HG02610 (cell line): ENCODE results near the gene LINGO4.
"Not testable (repeated sequence)": the region's sequence is repeated elsewhere in the genome, so short reads cannot be mapped to it uniquely, and the experiment has no call there.

ENCODE experiments used
- ATAC-seq: cut with Tn5 transposase; IDR thresholded peaks from one replicate; pipeline ENCODE4 v1.9.1; 2021; ENCODE audit warnings: mild to moderate bottlenecking, moderate library complexity; ENCODE audit not compliant: unreplicated experiment

LINGO4 gene

DNA sequence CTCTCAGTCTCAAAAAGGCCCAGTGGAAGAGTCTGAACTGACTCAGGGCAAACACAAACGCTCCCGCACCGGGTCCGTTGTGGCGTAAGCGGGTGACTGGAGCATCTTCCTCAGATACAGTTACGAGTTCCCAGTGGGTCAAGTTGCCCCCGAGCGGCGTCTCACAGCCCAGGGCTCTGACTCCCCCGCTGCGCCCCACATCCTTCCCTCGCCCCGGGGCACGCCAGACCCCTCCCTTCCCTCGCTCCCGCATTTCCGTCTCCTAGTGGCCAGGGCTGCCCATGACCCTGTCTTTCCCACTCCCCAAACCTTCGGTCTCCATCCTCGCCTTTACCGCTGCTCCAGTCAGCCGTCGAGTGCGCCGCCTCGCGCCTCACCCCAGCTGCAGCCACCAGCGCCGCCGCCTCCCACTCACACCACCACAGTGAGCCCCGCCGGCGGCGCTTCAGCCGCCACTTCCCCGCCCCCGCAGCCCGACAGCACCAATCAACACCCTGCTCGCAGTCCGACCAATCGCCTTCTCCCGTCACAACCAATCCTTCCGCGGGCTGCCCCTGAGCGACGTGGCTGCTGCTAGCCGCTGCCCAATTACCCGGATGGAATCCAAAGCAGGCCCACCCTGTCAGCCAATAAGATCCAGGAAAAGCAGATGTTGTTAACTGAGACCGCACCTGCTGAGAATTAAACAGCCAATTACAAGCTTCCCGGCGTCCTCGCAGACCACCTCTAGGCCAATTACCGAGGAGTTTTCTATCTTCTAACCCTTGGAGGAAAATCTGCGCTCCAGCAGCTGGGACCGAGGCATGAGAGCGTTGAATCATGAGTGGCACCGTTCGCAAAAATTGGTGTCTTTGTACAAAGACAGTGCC is 14.9 kb downstream of the LINGO4 start, which contains the start of gene TDRKH:
Gene TDRKH, minus strand, starts transcription at position 430 of the 869 bp plus-strand sequence. CDS start 7,478 bp downstream, outside the sequence.
- peak; percentile 93 for ATAC-seq

DNA sequence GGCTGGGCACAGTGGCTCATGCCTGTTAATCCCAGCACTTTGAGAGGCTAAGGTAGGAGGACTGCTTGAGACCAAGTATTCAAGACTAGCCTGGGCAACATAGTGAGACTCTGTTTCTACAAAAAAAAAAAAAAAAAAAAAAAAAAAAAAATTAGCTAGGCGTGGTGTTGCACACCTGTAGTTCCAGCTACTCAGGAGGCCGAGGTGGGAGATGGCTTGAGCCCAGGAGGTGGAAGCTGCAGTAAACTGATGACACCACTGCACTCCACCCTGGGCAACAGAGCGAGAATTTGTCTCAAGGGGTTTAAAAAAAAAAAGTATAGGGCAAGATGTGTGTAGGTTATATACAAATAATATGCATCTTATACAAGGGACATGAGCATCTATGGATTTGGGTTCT is 17.5 kb downstream of the LINGO4 start:
- ATAC-seq, result no peak

DNA sequence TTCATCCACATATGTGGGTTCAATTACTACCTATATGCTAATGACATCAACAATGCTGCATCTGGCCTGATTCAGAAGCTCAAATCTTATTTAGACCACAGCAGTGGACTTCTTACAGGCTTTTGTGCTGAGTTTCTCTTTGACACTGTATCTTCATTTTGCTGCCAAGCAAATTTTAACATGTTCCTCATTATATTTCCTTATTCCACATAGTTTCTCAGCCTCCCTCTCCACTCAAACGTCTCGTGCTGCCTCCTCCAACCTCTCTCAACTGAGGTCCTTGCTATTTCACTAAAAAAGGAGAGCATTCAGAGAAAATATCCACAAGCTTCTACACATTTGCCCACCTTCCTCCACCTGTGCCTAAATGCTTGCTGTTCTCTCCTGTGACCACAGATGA is 21.4 kb downstream of the LINGO4 start:
- ATAC-seq, result no peak

DNA sequence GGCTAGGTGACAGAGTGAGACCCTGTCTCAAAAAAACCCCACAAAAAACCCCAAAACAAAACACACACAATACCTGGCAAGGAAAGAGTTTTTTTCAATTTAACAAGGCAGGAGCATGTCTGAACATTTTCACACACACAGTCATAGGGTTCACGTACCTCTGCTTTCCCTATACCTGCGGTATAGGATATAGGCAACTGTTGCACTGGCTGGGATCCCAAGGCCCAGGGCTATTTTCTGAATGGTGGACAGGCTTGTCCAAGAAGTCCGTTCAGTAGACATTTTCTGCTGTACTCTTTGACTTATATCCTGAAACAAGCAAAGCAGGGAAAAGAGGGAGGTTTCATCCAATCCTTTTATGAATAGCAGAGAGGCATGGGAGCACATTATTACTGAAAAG is 22.5 kb downstream of the LINGO4 start:
- no peak for ATAC-seq

DNA sequence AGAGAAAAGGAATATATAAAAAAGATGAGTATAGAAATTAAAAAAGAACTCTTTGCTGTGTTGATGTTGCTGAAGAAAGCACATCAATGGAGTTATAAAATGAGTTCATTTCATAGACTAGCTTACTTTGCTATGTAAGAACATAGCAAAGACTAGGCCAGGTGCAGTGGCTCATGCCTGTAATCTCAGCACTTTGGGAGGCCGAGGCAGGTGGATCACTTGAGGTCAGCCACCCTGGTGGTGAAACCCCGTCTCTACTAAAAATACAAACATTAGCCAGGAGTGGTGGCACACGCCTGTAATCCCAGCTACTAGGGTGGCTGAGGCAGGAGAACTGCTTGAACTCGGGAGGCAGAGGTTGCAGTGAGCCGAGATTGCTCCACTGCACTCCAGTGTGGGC is 23.2 kb downstream of the LINGO4 start:
- ATAC-seq, result not testable (repeated sequence)

DNA sequence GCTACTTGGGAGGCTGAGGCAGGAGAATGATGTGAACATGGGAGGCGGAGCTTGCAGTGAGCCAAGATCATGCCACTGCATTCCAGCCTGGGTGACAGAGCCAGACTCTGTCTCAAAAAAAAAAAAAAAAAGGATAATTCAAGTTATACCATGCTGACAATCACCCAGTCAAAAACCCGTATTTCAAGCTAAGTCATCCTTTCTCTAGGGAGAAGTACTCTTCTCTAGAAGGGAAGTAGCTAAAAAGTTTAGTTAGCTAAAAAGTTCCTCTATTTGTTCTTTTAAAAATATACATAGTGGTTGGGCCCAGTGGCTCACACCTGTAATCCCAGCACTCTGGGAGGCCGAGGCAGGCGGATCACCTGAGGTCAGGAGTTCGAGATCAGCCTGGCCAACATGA is 24.5 kb downstream of the LINGO4 start:
- ATAC-seq, result not testable (repeated sequence)

DNA sequence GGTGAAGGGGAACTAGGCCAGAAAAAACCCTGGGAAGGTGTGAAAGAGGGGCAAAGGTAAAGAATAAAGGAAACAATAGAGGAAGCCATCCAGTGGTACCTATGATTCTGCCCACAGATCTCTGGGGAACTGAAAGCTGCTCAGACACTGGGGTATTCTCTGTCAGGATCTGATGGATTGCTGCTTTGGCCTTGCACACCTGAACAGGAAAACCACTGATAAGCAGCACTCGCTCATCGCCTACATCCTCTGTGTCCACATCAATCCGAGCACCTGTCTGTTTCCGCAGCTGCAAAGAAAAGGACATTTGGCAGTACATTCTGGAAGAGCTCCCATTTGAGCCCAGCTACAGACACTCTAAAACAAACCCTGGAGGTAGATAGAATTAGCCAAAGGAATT is 25.4 kb downstream of the LINGO4 start:
- ATAC-seq, result no peak

DNA sequence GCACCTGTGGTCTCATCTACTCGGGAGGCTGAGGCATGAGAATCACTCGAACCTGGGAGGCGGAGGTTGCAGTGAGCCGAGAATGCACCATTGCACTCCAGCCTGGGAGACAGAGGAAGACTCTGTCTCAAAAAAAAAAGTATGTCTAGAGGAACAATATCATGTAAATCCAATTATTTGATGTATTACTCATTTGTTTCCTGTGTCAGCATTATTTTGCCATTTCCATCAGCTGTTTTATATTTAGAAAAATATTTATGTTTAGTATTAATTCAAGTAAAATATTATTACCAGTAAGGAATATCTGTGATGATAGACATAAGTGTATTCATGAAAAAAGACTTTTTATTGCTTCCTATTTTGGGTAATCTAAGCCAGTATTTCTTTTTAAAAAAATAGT is 27.9 kb downstream of the LINGO4 start:
- no peak for ATAC-seq

DNA sequence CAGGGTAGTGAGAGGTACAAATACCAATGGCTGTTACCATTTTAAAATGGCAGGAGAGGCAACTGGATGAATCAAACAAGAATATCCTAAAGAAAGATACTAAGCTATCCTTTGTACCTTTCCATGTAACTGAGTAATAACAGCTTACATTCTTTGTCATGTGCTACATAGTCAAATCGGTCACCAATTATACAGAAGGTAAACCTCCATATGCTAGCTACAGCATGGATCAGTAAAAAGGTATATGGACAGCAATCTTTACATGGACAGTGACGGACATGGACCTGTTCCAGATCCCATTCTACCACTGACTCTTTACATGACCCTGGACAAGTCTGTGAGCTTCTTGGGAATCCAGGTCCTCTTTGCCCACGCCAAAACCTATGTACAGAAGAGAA is 28.6 kb downstream of the LINGO4 start:
- ATAC-seq, result no peak

DNA sequence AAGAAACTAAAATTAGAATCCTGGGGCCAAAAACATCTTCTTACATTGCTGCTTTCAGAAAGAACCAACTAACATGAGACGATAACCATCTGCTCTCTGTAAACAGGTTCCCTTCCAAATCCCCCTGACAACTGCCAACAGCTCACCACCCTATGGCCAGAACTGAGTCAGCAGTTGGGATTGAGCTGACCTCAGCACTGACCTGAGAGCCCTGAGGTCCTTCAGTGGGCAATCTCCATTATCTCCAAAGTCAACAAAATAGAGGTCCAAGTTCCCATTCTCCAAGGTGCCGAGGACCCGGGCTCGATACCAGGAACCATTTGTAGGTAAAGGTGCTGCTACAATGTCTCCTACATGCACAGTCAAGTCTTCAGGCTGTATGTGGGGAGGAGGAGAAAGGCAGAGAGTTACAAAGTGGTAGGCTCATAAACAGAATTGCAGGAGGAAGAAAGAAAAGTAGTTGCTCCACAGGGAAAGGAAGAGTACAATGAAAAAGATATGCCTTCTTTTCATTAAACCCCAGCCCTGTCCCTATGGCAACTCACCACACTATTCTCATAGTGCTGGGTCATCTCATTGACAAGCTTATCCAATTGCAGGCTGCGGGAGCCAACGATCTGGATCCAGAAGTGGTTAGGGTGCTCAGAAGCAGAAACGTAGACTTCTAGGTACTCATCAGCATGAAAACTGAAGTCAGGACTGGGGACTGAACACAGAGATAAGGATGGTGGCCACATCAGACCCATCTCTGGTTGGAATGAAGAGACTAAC is 29.1 kb downstream of the LINGO4 start:
- no peak for ATAC-seq

DNA sequence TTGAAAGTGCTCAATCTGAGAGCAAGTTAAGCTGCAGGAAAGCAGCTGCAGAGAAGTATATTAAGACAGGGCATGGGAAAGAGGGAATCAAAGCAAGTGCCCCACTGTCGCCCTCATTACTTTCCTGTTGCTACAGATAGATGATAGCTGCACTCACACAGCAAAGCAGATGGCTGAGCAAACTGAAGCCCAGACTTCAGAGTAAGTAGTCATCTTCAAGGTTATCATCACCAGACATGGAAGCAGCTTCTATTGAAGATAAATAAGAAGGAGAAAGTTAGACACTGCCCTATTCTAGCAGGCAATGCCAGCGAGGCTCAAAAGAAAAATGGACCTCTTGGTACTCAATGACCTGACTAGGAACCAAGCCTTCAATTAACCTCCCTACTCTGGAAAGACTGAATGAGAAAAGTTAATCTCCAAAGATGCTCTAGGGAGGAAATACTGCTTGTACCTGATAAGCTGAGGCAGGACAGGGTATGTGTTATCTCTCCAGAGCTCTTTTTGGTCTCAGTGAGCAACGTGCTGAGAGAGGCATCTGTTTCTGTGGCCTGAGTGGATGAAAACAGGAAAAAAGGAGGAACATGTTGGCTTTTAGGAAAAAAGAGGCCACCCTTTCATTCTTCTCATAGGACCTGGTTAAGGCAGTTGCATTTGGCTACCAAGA is 30.8 kb downstream of the LINGO4 start:
- no peak for ATAC-seq

DNA sequence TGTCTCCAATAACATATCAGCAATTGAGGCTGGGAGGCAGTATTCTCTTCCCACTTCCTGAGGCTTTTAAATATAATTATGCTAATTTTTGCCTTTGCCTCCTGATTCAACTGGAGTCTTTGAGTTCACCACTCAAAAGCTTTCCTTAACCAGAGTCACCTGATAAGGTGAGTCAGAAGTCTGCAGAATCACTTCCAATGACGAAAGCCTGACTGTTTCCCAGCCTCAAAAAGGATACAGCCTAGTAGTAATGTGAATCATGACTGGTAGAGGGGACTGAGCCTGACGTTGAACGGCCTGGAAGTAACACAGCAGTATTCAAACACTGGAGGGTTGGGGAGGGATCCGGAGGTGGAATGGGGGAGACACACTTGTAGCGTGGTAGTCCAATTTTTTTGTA is 31.5 kb downstream of the LINGO4 start:
- ATAC-seq, result no peak

DNA sequence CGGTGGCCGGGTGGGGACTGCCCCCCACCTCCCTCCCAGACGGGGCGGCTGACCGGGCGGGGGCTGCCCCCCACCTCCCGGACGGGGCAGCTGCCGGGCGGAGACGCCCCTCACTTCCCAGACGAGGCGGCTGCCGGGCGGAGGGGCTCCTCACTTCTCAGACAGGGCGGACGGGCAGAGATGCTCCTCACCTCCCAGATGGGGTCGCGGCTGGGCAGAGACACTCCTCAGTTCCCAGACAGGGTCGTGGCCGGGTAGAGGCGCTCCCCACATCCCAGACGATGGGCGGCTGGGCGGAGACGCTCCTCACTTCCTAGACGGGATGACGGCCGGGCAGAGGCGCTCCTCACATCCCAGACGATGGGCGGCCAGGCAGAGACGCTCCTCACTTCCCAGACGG is 35.9 kb downstream of the LINGO4 start:
- ATAC-seq, result not testable (repeated sequence)

DNA sequence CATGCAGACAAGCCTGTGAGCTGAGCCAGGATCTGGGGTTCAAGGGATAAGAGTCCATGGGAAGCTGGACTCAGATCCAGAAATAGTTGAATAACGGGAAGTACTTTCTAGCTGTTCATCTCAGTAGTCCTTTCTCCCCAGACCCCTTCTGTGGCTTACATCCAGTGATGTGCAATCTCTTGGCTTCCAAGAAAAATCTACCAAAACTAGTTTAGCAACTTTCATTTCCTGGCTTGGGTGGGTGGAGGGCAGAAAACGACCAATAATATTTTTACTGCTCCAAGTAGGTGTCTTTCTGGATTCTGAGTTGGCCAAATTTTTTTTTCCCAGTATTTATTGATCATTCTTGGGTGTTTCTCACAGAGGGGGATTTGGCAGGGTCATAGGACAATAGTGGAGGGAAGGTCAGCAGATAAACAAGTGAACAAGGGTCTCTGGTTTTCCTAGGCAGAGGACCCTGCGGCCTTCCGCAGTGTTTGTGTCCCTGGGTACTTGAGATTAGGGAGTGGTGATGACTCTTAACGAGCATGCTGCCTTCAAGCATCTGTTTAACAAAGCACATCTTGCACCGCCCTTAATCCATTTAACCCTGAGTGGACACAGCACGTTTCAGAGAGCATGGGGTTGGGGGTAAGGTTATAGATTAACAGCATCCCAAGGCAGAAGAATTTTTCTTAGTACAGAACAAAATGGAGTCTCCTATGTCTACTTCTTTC is 36.7 kb downstream of the LINGO4 start:
- ATAC-seq, result not testable (repeated sequence)

DNA sequence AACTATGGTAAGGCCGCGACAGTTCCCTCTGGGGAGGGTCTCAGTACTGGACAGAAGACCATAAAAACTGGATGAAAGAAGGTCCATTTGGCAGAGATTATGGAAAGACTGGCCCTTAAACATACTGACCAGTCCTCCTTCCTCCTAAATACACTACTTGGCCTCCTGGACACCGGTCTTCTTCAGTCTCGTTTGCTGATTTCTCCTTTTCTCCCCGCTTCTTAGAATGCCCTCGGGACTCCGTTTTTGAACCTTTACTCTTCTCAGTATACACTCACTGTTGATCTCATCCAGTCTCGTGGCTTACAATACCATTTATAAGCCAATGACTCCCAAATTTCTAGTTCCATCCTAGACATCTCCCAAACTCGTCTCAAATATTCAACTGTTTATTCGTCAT is 41.2 kb downstream of the LINGO4 start:
- ATAC-seq, result no peak

DNA sequence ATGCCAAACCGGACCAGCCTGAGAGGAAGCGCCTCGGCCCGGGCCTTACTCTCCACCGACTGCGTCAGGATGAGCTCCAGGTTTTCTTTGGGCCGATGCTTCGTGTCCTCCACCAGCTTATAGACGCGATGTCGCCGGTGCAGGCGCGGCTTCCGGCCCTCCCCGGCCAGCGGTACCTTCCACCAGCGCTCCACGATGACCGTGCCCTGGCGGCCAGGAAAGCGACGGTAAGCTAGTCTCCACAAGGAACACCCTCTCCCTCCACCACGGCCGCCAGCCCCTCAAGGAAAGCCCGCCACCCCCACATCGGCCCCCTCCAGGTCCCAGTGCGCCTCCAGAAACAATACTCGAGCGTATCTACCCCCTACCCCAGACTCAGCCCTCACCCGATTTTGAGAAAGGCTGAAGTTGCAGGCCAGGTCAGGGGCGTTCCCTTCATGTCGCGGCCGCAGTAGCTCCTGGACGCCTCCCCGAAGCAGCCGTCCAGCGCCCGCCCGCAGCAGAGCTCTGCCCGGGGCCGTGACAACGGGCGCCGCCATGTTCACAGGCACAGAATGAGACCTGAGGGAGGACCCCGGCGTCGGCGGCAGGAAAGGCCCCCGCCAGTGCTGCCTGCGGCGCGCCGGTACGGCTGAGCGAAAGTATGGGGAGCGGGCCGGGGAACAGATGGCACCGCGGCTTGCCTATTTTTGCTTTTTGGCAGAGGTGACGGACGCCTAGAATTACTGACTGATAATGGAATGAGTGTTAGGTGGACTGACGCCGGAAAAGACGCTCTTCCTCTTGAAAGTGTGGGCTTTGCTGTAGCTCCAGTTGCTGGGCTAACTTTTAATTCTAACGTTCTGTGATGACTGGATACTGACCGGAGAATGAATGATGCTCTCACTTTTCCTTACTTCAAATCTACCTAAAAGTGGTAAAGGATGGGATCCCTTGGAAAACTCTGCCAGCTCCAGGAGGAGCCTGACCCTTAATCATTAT is 42.0 kb downstream of the LINGO4 start, which contains the start of gene MRPL9:
Gene MRPL9, minus strand, starts transcription at position 556 of the 981 bp plus-strand sequence. Its CDS starts 17 bp downstream, at position 539.
- ATAC-seq, result peak; percentile 96

DNA sequence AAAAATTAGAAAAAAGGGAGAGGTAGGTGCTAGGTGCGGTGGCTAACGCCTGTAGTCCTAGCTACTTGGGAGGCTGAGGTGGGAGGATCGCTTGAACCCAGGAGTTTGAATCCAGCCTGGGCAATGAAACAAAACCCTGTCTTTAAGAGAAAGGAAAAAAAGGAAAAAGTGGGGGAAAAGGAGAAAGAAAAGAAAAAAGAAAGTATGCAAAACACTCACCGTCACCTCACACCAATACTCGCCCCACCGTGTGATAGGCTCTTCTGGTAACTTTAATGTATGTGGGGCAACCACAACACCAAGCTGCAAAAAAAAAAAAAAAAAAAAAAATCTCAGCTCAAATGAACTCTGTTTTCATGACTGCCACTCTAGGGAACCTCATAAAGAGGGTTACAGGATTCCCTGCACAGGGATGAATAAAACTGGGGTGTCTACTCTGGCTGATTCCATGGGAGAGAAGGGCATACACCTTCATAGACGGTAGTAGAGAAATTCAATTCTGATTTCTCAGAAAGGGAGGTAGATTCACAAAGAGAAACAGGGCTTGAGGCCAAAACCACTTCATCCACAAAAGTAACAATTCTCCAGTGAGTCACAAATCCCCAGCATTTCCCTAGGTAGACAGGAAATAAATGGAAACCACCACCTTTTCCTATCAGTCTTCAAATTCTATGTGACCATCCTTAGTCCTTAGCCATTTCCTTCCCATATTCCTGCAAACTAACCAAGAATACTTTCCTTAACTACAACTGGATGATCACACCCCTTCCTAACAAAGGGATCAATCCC is 44.4 kb downstream of the LINGO4 start:
- no peak for ATAC-seq

DNA sequence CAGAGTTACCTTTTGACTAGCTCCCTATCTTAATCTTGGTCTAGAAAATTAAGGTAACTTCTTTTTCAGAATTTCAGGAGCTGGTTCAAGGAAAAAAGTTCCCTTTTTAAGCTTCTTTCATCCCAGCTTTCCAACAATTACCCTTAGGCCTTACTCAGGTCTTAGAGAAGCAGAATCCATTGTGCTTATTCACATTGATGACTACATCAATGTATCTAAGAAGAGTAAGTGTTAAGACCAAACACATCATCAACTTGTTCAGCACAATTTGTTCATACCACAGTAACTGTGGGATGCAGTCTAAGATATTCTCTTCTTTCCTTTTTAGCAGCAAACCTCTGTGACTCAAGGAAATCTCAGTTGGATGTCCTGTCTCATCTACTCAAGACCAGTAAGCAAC is 46.0 kb downstream of the LINGO4 start:
- no peak for ATAC-seq

DNA sequence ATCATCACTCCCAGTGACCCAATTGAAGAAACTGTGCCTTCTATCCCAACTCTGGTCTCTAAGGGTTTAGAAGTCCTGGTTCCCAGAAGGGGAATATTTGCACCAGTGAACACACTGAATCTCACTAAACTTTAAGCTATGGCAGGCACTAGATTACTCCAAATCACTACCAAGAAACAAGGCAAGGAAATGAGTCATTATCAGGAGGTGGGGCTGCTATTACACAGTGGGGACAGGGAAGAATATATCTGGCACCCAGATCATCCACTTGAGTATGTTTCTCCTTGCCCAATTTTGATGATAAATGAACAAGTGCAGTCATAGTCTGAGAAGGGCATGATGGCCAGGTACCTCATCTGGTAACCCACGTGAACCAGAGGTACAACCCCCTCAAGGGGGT is 48.9 kb downstream of the LINGO4 start:
- no peak for ATAC-seq
